DMS79 (cell line): ENCODE measurements around the gene ZNF284.

ENCODE experiments used
- DNase-seq: peaks from one replicate; lab custom pipeline; 2025; lab: John Stamatoyannopoulos, UW

Gene ZNF284

GRCh38 chr19:44071824-44072542 lies at the start of gene ZNF284:
Gene ZNF284 (plus strand): TSS chr19:44072159. CDS start chr19:44076390, 4,231 bp downstream.
- peak; percentile 82 for DNase-seq

DNA sequence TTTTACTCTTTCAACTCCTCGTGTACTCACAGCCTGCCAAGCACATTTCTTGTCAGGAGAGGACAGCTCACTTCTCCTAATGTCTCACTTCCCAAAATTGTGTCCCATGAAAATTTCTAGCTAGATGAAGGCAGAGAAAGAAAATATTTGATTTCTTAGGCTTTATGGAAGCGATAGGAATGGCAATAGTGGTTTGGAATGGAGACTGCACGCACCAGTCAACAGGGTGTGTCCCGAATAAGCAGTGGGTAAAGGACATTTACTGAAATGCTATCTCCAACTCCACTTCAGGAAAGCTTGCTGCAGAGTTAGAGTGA lies 47.1 kb upstream of the ZNF284 start:
- no peak for DNase-seq

GRCh38 chr19:44025217-44025936 lies 46.6 kb upstream of the ZNF284 start, which contains the start of gene ZNF222:
Gene ZNF222 (plus strand): TSS chr19:44025379. CDS start chr19:44025437, 58 bp downstream.
- peak; percentile 83 for DNase-seq

DNA sequence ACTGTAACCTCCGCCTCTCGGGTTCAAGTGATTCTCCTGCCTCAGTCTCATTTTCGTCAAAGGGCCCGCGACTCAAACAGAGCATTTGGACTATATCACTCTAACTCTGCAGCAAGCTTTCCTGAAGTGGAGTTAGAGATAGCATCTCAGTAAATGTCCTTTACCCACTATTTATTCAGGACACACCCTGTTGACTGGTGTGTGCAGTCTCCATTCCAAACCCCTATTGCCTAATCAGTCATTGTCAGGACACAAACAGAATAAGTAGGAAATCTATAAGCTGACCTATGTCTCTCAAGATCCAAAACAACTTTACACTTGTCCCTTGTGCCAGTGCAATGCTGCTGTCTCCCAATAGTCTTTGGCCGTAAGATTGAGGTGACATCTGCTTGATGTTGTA lies 45.3 kb upstream of the ZNF284 start:
- DNase-seq: no peak

- no peak for DNase-seq
These were observed 39.9 kb upstream of the ZNF284 start for GRCh38 chr19:44032001-44032610.

- no peak for DNase-seq
These were observed 29.8 kb upstream of the ZNF284 start for GRCh38 chr19:44042147-44042546.

GRCh38 chr19:44050740-44051649 lies 21.0 kb upstream of the ZNF284 start:
- peak; percentile 48 for DNase-seq

DNA sequence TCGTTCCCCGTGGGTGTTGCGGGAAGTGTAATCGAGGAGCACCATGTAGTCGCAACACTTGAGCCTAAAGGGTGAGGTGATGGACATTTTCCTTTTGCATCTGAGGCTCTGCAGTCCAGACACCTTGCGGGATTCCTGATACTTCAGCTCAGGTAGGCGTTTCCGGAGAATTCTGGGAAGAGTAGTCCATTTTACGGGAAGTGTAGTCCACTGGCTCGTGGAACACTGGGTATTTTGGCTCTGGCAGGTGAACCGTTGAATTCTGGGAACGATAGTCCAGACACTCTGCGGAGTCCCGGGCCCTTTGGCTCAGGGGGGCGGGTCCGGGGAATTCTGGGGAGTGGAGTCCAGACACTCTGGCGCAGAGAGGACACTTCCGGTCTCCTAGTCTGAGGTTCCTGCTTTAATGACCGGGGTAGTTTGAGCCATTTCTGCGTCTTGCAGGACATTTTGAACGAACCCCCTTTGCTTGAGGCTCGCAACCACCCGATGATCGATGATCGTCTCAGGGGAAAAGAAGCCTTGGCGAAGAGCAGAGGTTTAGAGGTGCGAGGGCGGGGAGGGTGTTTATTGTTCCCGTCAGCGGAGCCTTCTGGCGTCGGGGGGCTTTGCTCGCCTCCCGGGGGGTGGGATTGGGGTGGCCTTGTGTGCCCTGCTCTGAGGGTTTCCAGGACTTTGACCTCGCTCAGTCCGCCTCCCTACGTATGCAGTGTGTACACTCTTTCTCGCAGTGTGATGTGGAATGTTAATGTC lies 20.1 kb upstream of the ZNF284 start, which contains the start of gene ZNF223:
ZNF223 (plus strand) TSS at position 387 of the 753 bp plus-strand sequence. CDS start 3,141 bp downstream, outside the sequence.
- peak; percentile 87 for DNase-seq

DNA sequence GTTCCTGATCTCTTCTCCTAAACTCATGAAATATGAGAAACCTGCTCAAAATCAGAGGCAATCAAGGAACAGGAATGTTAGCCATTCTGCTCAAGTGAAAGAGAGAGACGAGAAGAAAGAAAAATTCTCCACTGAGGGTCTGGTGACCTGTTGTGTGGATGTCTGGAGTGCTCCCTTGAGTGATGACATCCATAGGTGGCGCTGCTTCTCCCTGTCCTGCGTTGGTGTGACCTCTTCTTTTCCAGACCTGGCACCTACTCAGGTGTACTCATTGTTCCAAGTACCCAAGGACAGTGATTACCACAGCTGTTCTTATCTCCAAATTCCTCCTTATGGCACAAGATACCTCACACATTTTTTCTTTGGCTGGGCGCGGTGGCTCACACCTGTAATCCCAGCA lies 16.1 kb upstream of the ZNF284 start:
- no peak for DNase-seq

DNA sequence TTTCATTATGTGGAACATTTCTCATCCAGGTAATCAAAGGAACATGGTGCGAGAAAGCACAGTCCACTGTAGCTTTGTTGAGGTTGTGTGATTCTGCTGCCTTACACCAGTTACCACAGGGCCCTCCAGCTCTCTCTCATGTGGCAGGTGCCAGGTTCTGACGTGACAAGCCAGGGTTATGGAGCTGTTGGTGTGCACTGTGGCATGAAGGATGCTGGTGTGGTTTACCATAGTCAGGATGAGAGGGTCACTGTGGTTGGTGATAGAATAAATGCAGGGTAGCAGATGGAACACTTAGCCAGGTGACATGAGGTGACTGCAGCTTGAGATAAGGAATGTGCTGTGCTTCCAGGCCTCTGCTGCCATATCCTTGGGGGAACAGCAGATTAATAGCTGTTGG lies 12.7 kb upstream of the ZNF284 start:
- no peak for DNase-seq

DNA sequence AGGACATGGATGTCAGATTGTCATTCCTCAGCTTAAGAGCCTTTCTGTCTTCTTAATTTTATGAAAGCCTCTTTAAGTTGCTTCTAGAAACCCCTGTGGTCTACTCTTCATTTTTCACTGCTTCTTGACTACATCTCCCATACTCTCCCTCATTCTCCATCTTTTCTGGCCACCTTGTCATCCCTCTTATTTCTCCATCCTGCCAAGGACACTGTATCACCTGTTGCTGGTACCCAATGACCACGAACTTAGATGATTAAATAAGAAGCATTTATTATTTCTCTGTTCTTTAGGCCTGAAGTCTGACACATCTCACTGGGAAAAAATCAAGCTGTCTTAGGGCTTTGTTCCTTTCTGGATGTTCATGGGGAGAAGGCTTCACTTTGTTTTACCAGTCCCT lies 10.9 kb upstream of the ZNF284 start:
- DNase-seq: no peak

DNA sequence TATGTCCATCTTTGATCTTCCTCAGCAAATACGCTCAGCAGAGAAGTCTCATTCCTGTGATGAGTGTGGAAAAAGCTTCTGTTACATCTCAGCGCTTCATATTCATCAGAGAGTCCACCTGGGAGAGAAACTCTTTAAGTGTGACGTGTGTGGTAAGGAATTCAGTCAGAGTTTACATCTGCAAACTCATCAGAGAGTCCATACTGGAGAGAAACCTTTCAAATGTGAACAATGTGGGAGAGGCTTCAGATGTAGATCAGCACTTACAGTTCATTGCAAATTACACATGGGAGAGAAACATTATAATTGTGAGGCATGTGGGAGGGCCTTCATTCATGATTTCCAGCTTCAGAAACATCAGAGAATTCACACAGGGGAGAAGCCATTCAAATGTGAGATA lies 5.7 kb upstream of the ZNF284 start:
- no peak for DNase-seq

GRCh38 chr19:44069415-44069814 lies 2.5 kb upstream of the ZNF284 start:
- no peak for DNase-seq

DNA sequence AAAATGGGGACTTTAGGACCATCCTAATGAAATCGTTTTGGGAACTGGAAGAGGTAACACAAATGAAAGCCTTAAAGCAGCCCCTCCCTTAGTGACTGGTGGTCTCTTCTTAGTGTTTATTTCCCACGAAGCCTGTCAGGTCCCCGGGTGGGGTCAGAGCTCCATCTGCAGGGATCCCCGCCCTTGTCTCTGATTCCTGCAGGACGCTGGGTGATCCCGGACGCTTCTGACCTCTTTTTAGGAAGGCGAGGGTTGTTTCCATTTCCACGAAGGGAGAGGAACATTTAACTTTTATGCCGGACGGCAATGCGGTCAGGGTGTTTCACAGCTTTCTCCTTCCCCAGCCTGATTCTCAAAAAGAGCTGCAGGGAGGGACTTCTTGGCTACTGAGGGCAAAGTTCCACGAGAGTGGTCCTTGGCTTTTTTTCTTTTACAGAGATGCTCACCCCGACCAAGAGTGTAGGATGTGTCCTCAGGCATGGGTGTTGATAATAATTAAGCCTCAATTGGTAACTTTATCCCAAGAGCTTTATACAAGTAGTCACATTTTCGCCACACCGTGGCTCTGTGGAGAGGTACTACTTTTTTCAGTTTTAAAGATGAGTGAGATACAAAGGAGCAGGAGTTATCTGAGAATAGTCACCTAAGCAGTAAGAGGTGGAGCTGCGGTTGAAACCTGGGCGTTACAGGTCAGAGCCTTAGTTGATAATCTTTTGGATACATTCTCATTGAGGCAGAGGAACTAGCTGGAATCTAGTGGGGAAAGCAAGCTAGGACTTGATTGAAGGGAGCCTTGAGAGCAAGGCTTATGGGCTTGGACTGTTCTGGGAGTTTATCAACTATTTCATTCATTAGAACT lies 813 bp downstream of the ZNF284 start:
- DNase-seq: no peak

DNA sequence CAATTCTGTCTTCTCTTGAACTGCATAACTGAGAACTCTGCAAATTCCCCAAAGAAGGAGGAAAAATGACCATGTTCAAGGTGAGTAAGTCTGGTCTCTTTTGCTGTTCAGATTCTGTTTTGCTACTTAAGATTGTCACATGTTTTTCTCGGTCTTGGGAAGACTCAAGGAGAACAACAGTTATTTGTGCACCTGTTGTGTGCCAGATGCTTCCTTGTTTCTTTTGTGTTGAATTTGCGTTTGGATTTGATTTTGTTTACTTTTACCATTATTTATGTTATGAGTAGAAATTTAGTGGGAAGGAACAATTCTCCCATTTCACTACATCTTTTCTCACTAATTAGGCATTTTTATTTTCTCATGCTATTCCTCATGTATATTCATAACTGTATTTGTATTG lies 4.4 kb downstream of the ZNF284 start:
- DNase-seq: no peak

- no peak for DNase-seq
These were observed 20.1 kb downstream of the ZNF284 start for GRCh38 chr19:44092108-44092507.

- peak; percentile 84 for DNase-seq
These were observed 22.2 kb downstream of the ZNF284 start, which contains the start of gene ZNF224 for GRCh38 chr19:44093931-44094765. Gene ZNF224 (plus strand): TSS chr19:44094361. CDS start chr19:44097874, 3,513 bp downstream.

DNA sequence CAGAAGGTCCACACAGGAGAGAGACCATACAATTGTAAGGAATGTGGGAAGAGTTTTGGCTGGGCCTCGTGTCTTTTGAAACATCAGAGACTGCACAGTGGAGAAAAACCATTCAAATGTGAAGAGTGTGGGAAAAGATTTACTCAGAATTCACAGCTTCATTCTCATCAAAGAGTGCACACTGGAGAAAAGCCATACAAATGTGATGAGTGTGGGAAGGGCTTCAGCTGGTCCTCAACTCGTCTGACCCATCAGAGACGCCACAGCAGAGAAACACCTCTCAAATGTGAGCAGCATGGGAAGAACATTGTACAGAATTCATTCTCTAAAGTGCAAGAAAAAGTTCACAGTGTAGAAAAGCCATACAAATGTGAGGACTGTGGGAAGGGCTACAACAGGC lies 35.8 kb downstream of the ZNF284 start:
- DNase-seq: no peak

DNA sequence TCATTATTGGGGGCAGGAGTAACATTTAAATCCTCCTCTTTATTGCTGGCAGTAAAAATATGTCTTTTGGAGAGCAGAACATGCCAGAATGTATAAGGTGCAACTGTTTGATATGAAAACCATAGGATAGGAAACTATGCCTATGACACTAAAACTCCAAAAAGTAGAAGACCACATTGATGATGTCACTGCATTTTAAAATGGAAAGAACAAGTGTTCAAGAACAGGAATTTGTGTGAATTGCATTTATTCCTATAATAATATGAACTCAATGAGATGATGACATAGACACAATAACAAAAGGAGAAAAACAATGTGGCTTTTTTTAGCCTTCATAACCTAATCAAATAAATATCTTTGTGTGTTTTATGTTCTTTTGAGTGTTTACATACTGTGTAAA lies 37.5 kb downstream of the ZNF284 start:
- DNase-seq: no peak
